CD4-positive, alpha-beta T cell treated with Interleukin-6 at 100 ng/mL for 8 hours (primary cell): ENCODE data around the gene TANGO2.

ENCODE experiments used
- DNase-seq: peaks from one replicate; pipeline ENCODE4 v3.0.0-alpha.2; 2020; ENCODE audit warnings: mixed read lengths, low spot score

TANGO2 gene

GRCh38 chr22:20044495-20045151 is 23.7 kb downstream of the TANGO2 start:
- DNase-seq: no peak

DNA sequence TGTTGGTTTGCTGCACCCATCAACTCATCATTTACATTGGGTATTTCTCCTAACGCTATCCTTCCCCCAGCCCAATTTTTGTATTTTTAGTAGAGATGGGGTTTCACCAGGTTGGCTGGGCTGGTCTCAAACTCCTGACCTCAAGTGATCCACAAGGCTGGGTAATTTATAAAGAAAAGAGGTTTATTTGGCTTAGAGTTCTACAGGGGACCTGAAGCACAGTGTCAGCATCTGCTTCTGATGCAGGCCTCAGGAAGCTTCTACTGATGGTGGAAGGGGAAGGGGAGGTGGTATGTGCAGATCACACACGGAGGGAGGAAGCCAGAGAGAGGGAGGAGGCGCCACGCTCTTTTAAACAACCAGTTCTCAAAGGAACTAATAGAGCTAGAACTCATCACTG is 25.8 kb downstream of the TANGO2 start:
- no peak for DNase-seq

- no peak for DNase-seq
Measured at GRCh38 chr22:20051927-20052308, 31.0 kb downstream of the TANGO2 start.

DNA sequence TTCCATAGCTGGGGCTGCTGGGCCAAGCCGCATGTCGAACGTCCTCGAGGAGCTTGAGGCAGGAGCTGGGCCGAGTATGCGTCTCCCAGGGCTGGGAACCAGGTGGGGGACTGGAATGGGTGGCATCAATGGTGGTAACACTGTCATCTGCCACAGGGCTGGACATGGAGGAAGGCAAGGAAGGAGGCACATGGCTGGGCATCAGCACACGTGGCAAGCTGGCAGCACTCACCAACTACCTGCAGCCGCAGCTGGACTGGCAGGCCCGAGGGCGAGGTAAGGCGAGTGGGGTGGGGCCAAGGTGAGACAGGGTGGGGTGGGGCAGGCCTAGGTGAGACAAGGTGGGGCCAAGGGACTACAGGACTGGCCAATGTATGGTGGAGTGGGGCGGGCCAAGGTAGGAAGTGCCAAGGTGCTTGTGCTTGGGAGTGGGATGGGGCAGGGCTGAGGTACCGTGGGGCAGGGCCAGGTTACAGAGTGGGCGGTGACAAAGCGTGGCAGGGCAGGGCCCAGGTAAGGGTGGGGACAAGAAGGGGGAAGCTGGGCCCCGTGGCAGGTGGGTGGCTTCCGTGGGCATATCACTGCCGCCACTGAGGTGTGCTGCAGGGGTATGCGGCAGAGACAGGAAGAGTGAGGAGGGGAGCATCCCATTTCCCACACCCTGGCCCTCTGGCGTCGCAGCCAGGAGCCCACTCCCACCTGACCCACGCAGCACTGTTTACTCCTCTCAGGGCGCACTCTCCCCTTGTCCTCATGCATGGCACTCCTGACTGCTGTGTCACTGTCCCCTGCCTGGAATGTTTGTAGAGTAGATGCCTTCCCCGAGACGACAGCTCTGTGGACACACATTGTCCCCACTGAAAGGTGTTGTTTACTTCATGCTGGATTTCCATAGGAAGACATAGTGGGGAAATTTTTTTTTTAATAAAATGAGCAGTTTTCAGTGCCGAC is 31.7 kb downstream of the TANGO2 start:
- DNase-seq: no peak

DNA sequence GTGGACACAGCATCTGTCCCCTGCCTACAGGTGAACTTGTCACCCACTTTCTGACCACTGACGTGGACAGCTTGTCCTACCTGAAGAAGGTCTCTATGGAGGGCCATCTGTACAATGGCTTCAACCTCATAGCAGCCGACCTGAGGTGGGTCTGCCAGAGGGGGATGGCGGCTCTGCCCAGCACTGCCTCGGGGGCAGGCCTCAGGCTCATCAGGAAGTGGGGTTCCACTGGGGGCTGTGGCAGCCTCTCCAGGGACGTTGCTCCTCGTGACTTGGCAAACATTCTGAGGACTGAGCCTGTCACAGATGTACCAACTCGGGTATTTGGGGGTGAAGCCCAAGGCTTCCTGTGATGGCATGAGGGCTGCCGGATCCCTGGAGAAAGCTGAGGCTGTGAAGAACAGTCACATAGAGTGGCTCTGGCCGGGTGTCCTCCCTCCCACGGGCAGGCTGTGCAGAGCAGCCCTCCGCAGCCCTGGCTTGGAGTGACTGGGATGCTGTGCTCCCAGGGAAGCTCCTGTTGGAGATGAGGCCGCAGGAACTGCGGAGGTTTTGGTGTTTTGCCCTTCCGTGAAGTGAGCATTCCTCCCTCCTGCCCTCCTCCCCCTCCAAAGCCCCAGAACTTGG is 32.6 kb downstream of the TANGO2 start:
- DNase-seq: no peak

DNA sequence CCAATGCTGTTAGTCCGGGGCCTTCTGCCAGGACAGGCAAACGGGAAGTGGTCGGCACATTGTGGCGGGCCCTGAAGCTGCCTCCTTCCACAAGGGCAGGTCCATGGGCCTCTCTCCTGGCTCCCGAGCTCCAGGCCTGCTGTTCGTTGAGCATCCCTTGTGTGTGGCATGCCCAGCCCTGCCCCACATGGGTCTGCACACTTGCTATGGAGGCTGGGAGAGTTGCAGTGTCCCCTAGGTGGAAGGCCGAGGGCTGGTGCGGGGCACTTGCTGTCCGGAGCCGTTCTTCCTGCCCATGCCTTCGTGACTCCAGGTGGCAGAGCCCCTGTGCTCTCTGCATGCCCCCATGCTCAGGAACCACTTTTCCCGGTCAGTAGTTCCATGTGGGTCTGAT is 33.1 kb downstream of the TANGO2 start:
- DNase-seq: no peak

GRCh38 chr22:20054485-20054884 is 33.6 kb downstream of the TANGO2 start:
- no peak for DNase-seq

- DNase-seq: no peak
Measured at GRCh38 chr22:20055144-20055543, 34.2 kb downstream of the TANGO2 start.

- DNase-seq: no peak
Measured at GRCh38 chr22:20055654-20056053, 34.7 kb downstream of the TANGO2 start.

GRCh38 chr22:20056161-20056560 is 35.3 kb downstream of the TANGO2 start:
- DNase-seq: no peak

- no peak for DNase-seq
Measured at GRCh38 chr22:20056696-20057386, 35.9 kb downstream of the TANGO2 start.

DNA sequence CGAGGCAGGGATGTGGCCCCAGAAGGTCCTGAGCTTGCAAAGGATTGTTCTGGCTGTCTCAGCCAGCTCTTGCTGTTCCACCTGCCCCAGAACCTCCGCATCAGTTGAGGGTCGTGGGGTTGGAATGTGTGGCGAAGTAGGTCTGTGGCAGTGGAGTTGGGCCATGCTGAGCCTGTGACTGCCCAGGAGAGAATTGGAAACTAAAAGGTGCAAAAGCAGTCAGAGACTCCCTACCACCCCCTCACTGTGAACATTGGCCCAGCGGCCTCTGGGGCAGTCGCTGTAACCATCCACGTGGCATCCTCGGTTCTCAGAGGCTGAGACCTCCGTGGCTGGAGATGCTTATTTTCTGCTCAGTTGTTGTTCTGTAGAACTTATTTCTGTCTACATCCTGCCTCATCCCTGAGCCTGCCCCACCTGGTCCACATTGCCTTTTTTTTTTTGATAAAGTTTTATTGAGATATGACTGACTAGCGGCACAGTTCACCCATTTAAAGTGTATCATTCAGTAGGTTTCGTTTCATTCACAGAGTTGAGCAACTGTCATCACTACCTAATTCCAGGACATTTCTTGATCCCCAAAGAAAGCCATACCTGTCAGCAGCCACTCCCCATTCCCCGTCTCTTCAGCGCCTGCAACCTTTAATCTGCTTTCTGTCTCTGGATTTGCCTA is 36.8 kb downstream of the TANGO2 start:
- DNase-seq: no peak

- DNase-seq: no peak
Measured at GRCh38 chr22:20058989-20059770, 38.3 kb downstream of the TANGO2 start.

GRCh38 chr22:20060700-20061480 is 40.0 kb downstream of the TANGO2 start:
- no peak for DNase-seq

GRCh38 chr22:20061481-20061861 is 40.6 kb downstream of the TANGO2 start:
- no peak for DNase-seq

- DNase-seq: no peak
Measured at GRCh38 chr22:20062043-20062765, 41.3 kb downstream of the TANGO2 start.

- DNase-seq: no peak
Measured at GRCh38 chr22:20062766-20063083, 41.8 kb downstream of the TANGO2 start.

DNA sequence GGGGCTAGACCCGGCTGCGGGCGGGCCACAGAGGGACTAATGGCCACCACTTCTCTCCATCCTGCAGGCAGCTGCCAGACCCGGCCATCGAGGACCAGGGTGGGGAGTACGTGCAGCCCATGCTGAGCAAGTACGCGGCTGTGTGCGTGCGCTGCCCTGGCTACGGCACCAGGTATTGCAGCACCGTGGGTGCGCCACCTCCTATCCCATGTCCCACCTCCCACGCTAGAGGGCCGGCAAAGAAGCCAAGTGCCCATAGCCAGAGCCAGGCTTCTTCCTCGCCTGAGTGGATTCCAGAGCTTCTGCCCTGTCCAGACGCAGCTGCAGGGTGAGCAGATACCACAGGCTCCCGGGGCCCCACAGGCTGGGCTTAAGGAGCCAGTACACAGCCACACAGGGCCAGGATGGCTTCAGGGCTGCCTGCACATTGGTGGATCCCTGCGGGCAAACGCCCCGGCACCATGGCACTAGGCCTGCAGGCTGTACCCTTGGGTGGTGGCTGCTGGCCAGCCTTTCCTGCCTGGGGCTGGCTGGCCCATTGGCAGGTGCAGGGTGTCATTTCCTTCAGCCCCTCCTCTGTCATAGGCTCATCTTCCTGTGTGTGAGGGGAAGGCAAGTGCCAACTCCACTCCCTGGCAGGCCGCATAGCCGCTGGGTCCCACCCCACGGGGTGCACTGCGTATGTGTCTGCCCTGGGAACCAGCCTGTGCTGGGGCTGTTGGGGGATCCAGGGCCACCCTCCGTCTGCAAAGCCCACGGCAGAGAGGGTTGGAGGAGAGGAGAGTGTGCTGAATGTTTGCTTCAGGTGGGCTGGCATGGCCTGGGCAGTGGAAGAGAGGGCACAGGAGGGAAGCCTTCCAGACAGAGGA is 42.6 kb downstream of the TANGO2 start:
- DNase-seq: no peak

DNA sequence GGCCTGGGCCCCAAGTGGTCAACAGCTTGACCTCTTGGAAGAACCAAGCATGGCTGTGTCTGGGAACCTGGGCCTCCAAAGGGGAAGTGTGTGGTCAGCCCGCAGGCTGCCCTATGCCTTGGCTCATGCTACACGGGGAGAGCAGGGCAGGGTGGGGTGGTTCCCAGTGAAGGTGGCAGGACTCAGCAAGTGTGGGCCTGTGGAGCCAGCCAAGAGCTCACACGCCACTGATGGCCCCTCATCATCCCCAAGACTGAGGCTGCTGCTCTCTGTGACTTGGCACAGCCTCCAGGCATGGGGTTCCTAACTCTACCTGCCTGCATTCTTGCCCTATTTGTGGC is 43.2 kb downstream of the TANGO2 start:
- DNase-seq: no peak
